Endothelial cell (in vitro differentiated cells): Measurements from ENCODE around the gene TMEM185A. TPM values are rescaled to one million over a fixed set of nuclear protein-coding genes. Genes with fewer than 3 reads are reported as not detected.

Experiments
- DNase-seq: peaks from one replicate; pipeline ENCODE4 v3.0.0; 2021; ENCODE audit warnings: low spot score
- H3K27ac Mint-ChIP-seq: one replicate; pipeline ENCODE4 v1.8.0; 2021; ENCODE audit warnings: mixed read lengths, inconsistent platforms; ENCODE audit not compliant: unreplicated experiment
- H3K27me3 Mint-ChIP-seq: one replicate; pipeline ENCODE4 v1.8.0; 2021; ENCODE audit warnings: mild to moderate bottlenecking, moderate library complexity, mixed read lengths, inconsistent platforms; ENCODE audit not compliant: unreplicated experiment
- H3K36me3 Mint-ChIP-seq: one replicate; pipeline ENCODE4 v1.8.0; 2021; ENCODE audit warnings: mild to moderate bottlenecking, low read depth, mixed read lengths, inconsistent platforms; ENCODE audit not compliant: unreplicated experiment
- H3K4me1 Mint-ChIP-seq: one replicate; pipeline ENCODE4 v1.8.0; 2021; ENCODE audit warnings: mild to moderate bottlenecking, mixed read lengths, inconsistent platforms; ENCODE audit not compliant: unreplicated experiment
- H3K4me3 Mint-ChIP-seq: one replicate; pipeline ENCODE4 v1.8.0; 2021; ENCODE audit warnings: mild to moderate bottlenecking, mixed read lengths, inconsistent platforms; ENCODE audit not compliant: unreplicated experiment
- H3K9me3 Mint-ChIP-seq: one replicate; pipeline ENCODE4 v1.8.0; 2021; ENCODE audit warnings: mixed read lengths, inconsistent platforms; ENCODE audit not compliant: unreplicated experiment
- total RNA-seq: library from RNA; stranded (reverse); fragmentation: NEBNext Ultra II Directional; extraction: Animal tissue kit (Norgen Biotek cat#: 25700); gene quantifications from one replicate; pipeline ENCODE4 v1.2.1, GENCODE V29; 2021; ENCODE audit not compliant: unreplicated experiment
- TF ChIP-seq, protein P1 (sequence below): fragments of 200-600 bp; sonication (generic); IDR thresholded peaks from one replicate; pipeline ENCODE4 v1.5.0; 2021; ENCODE audit warnings: antibody characterized with exemption; ENCODE audit not compliant: unreplicated experiment

The TMEM185A gene
- total RNA-seq, 1 donor from 2014 or later = 98.7 TPM

- Mint-ChIP-seq H3K27me3 (no peaks in the 10 kb centered on the region), H3K36me3 (no peaks in the 10 kb centered on the region), H3K27ac (no peak overlapping the region), H3K9me3 (no peaks in the 10 kb centered on the region), H3K4me1 (peaks cover 4% of the 10 kb centered on the region), H3K4me3 (no peak overlapping the region)
- TF ChIP-seq, protein P1, sequence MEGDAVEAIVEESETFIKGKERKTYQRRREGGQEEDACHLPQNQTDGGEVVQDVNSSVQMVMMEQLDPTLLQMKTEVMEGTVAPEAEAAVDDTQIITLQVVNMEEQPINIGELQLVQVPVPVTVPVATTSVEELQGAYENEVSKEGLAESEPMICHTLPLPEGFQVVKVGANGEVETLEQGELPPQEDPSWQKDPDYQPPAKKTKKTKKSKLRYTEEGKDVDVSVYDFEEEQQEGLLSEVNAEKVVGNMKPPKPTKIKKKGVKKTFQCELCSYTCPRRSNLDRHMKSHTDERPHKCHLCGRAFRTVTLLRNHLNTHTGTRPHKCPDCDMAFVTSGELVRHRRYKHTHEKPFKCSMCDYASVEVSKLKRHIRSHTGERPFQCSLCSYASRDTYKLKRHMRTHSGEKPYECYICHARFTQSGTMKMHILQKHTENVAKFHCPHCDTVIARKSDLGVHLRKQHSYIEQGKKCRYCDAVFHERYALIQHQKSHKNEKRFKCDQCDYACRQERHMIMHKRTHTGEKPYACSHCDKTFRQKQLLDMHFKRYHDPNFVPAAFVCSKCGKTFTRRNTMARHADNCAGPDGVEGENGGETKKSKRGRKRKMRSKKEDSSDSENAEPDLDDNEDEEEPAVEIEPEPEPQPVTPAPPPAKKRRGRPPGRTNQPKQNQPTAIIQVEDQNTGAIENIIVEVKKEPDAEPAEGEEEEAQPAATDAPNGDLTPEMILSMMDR = no peak
- no peak for DNase-seq
Measured at GRCh38 chrX:149652232-149652981, 20.8 kb upstream of the TMEM185A start.

DNA sequence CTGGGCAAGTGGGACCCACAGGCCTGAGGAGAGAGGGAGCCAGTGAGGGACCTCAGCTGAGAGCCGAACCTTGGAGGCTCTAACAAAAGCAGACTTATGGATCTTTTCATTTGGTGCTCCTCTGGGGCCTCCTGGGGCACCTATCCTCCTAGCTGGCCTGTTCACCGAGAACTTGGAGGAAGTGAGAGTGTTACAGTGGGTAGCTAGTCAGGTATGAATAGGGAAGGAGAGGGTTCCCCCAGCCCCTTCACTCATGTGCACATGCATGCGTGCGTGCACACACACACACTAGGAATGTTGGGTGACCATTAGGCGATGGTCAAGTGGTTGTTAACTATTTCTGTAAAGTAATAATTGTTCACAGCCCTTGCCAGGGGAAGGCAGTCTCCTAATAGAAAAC, 18.6 kb upstream of the TMEM185A start:
- H3K4me1 Mint-ChIP-seq = peaks cover 4% of the 10 kb centered on the region
- H3K27me3 Mint-ChIP-seq = no peaks in the 10 kb centered on the region
- TF ChIP-seq, protein P1 = no peak
- no peak for DNase-seq
- H3K9me3 Mint-ChIP-seq = no peaks in the 10 kb centered on the region
- H3K4me3 Mint-ChIP-seq = no peak overlapping the region
- no peaks in the 10 kb centered on the region for H3K36me3 Mint-ChIP-seq
- H3K27ac Mint-ChIP-seq = no peak overlapping the region

DNA sequence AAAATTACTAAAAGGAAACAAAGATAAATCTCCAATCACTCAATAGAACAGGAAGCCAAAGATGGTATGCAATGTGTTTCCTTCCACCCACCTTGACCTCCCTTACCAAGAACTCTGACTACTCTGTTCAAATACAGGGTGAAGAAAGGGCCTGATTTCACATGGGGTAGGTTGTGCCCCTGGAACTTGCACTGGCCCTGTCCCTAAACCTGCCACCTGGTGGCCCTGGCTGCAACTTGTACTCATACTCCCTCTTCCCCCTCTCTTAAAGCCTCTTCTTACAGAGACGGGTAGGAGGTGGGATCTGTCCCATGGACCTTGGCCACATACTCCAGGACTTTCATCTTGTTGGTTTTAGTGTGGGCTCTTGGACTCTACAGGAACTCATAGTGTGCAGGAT, 17.3 kb upstream of the TMEM185A start:
- H3K4me3 Mint-ChIP-seq = no peak overlapping the region
- TF ChIP-seq, protein P1 = no peak
- H3K36me3 Mint-ChIP-seq = no peaks in the 10 kb centered on the region
- DNase-seq = no peak
- no peak overlapping the region for H3K27ac Mint-ChIP-seq
- no peaks in the 10 kb centered on the region for H3K9me3 Mint-ChIP-seq
- peaks cover 4% of the 10 kb centered on the region for H3K4me1 Mint-ChIP-seq
- no peaks in the 10 kb centered on the region for H3K27me3 Mint-ChIP-seq

GRCh38 chrX:149647505-149647904, 15.9 kb upstream of the TMEM185A start:
- TF ChIP-seq, protein P1 = no peak
- Mint-ChIP-seq H3K9me3 (no peaks in the 10 kb centered on the region), H3K4me1 (no peaks in the 10 kb centered on the region), H3K36me3 (no peaks in the 10 kb centered on the region), H3K27ac (no peak overlapping the region), H3K4me3 (no peak overlapping the region), H3K27me3 (no peaks in the 10 kb centered on the region)
- no peak for DNase-seq

DNA sequence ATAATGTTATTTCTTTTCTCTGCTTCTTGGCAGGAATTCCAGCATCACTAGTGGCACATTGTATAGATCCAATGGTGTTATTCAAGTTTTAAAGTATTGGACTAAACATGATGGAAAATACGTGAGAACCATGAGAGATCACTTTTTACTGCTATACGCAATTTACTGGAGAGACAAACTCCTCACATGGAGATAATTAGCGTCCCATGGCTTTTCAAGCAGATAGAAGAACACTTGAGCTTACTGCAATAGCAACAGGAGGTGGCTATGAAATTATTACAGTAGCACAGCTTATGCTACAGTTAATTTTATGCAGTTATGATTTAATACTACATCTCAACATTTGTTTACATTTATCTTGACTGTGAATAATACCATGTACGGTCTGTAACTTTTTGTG, 11.9 kb upstream of the TMEM185A start:
- Mint-ChIP-seq H3K27ac (no peak overlapping the region), H3K27me3 (no peaks in the 10 kb centered on the region), H3K4me3 (no peak overlapping the region), H3K9me3 (no peaks in the 10 kb centered on the region), H3K4me1 (no peaks in the 10 kb centered on the region), H3K36me3 (no peaks in the 10 kb centered on the region)
- DNase-seq = no peak
- TF ChIP-seq, protein P1 = no peak
